ENCODE measurements around the gene BCL11A. TPM values are rescaled to one million over a fixed set of nuclear protein-coding genes. Genes with fewer than 3 reads are reported as not detected.

Gene BCL11A
- 10 to 100 TPM; 16.3 to 39.6 (median 19.7) TPM for total RNA-seq
- 10 to 100 TPM in 1 of 3 donors, 1 to 10 TPM in 2; 3.6 to 14.5 (median 4.4) TPM for polyA plus RNA-seq

GRCh38 chr2:60553495-60554073 is at the start of gene BCL11A:
BCL11A (minus strand) TSS chr2:60553654; CDS start chr2:60553270, 384 bp downstream.
- intact Hi-C loops (cut with DNase I): loop anchor here (5.0 to 10.0 kb wide), 4 partner anchors 219 to 1521 kb away; no protein-coding TSS in a partner anchor
- no peaks in the 10 kb centered on the region for H3K9me3 ChIP-seq
- H3K27me3 ChIP-seq: peaks cover 0 to 42% (median 0%) of the 10 kb centered on the region in 3 donors
- TF ChIP-seq CTCF (IDR thresholded peaks at IDR 0.05) (no peak), EP300 (IDR thresholded peaks at IDR 0.05) (peak in 1 of 4 donors; percentile 18), POLR2A (IDR thresholded peaks at IDR 0.05) (peak in 1 of 2 donors; percentile 17), POLR2AphosphoS5 (IDR thresholded peaks at IDR 0.05) (peak; percentile 59 to 84 (median 75))
- WGBS, 2 donors: 0 to 2% methylated on average over 35 of the region's 35 CpGs
- H3K36me3 ChIP-seq: no peaks in the 10 kb centered on the region
- H3K4me3 ChIP-seq: peak within 1 kb of the TSS; percentile 68 to 83 (median 76)
- peaks cover 0 to 63% (median 34%) of the 10 kb centered on the region in 4 donors for H3K4me1 ChIP-seq
- peak; percentile 90 for DNase-seq
- H3K27ac ChIP-seq: peak within 1 kb of the TSS; percentile 76 to 95 (median 87)

GRCh38 chr2:60602828-60603532 is 49.5 kb upstream of the BCL11A start:
- H3K9me3 ChIP-seq: no peaks in the 10 kb centered on the region
- DNase-seq: no peak
- H3K4me1 ChIP-seq: no peaks in the 10 kb centered on the region
- no peak overlapping the region for H3K4me3 ChIP-seq
- no peaks in the 10 kb centered on the region for H3K27me3 ChIP-seq
- no peak for TF ChIP-seq CTCF (IDR thresholded peaks at IDR 0.05)
- TF ChIP-seq POLR2A (IDR thresholded peaks at IDR 0.05): no peak
- no peak for TF ChIP-seq EP300 (IDR thresholded peaks at IDR 0.05)
- no peak for TF ChIP-seq POLR2AphosphoS5 (IDR thresholded peaks at IDR 0.05)
- WGBS, 2 donors: 66 to 78% methylated on average over 12 of the region's 12 CpGs
- no peaks in the 10 kb centered on the region for H3K36me3 ChIP-seq
- no peak overlapping the region for H3K27ac ChIP-seq
- intact Hi-C loops (cut with DNase I): no loop called here

- intact Hi-C loops (cut with DNase I): no loop called here
- WGBS, 2 donors: 81 to 83% methylated on average over 6 of the region's 6 CpGs
- TF ChIP-seq POLR2AphosphoS5 (IDR thresholded peaks at IDR 0.05) (no peak), EP300 (IDR thresholded peaks at IDR 0.05) (no peak), CTCF (IDR thresholded peaks at IDR 0.05) (no peak), POLR2A (IDR thresholded peaks at IDR 0.05) (no peak)
- Histone ChIP-seq H3K4me3 (no peak overlapping the region), H3K27ac (no peak overlapping the region), H3K36me3 (no peaks in the 10 kb centered on the region), H3K4me1 (no peaks in the 10 kb centered on the region), H3K27me3 (no peaks in the 10 kb centered on the region), H3K9me3 (no peaks in the 10 kb centered on the region)
- DNase-seq: no peak
Measured at GRCh38 chr2:60602388-60602787, 48.9 kb upstream of the BCL11A start.

GRCh38 chr2:60598271-60598670 is 44.8 kb upstream of the BCL11A start:
- Histone ChIP-seq H3K27ac (no peak overlapping the region), H3K4me1 (no peaks in the 10 kb centered on the region), H3K36me3 (no peaks in the 10 kb centered on the region), H3K4me3 (no peak overlapping the region), H3K9me3 (peaks cover 0 to under 1% (median 0%) of the 10 kb centered on the region in 4 donors), H3K27me3 (no peaks in the 10 kb centered on the region)
- WGBS, 2 donors: 43 to 76% methylated on average over 3 of the region's 3 CpGs
- no peak for DNase-seq
- TF ChIP-seq CTCF (IDR thresholded peaks at IDR 0.05): no peak
- no peak for TF ChIP-seq POLR2A (IDR thresholded peaks at IDR 0.05)
- TF ChIP-seq EP300 (IDR thresholded peaks at IDR 0.05): no peak
- TF ChIP-seq POLR2AphosphoS5 (IDR thresholded peaks at IDR 0.05): no peak
- intact Hi-C loops (cut with DNase I): no loop called here
